AG04450 (cell line): Measurements from ENCODE around the gene NKRF. TPM values are rescaled to one million over a fixed set of nuclear protein-coding genes. Genes with fewer than 3 reads are reported as not detected.
"Not testable (repeated sequence)": the region's sequence is repeated elsewhere in the genome, so short reads cannot be mapped to it uniquely, and the experiment has no call there.

Experiments used
- CTCF ChIA-PET: fragments of 300-600, 350-600 bp; formaldehyde crosslinking; extraction: SDS; loops from one replicate; lab custom pipeline; 2022; ENCODE audit warnings: antibody characterized with exemption, inconsistent platforms; lab: Charles Lee
- POLR2A ChIA-PET: fragments of 350-600 bp; formaldehyde crosslinking; extraction: SDS; loops from one replicate; lab custom pipeline; 2021; ENCODE audit warnings: antibody characterized with exemption, inconsistent platforms; lab: Yijun Ruan, JAX
- DNase-seq: peaks from one replicate; pipeline ENCODE4 v3.0.0-alpha.2; 2011; ENCODE audit warnings: low read depth, low spot score
- H3K27ac ChIP-seq: one replicate; pipeline ENCODE4 v1.5.1; 2012; ENCODE audit warnings: low read depth, low read length, control low read depth
- H3K27me3 ChIP-seq: one replicate; pipeline ENCODE4 v1.6.0; 2012; ENCODE audit warnings: low read length; ENCODE audit not compliant: control insufficient read depth, insufficient read depth
- H3K4me3 ChIP-seq: 2 replicates; pipeline ENCODE4 v1.5.1; 2011; ENCODE audit warnings: mild to moderate bottlenecking, low read depth, low read length, control low read depth
- H3K9me3 ChIP-seq: 2 replicates; pipeline ENCODE4 v1.5.1; 2012; ENCODE audit warnings: low read length; ENCODE audit not compliant: control insufficient read depth, insufficient read depth
- CTCF ChIP-seq: IDR thresholded peaks from 2 replicates; pipeline ENCODE4 v1.5.1; 2011; ENCODE audit warnings: low read depth, low read length, control low read depth, inconsistent platforms
- polyA plus RNA-seq: library from polyadenylated mRNA; depleted of rRNA; stranded (reverse); fragments of >200 nt; gene quantifications from 2 replicates; pipeline ENCODE4 v1.2.3, GENCODE V29; 2011

NKRF gene
- polyA plus RNA-seq, 1 experiment, result 6.4 TPM

GRCh38 chrX:119638725-119639471, 32.7 kb upstream of the NKRF start:
- no peaks in the 10 kb centered on the region for H3K27me3 ChIP-seq
- ChIA-PET POLR2A (no interaction called here), CTCF (no interaction called here)
- H3K27ac ChIP-seq, result no peak overlapping the region
- no peak overlapping the region for H3K4me3 ChIP-seq
- DNase-seq, result no peak
- H3K9me3 ChIP-seq, result no peaks in the 10 kb centered on the region
- no peak for TF ChIP-seq CTCF

- CTCF ChIA-PET, result not testable (repeated sequence)
Observed at GRCh38 chrX:119637421-119637820, 31.2 kb upstream of the NKRF start.

GRCh38 chrX:119636419-119636818, 30.2 kb upstream of the NKRF start:
- Histone ChIP-seq H3K9me3 (no peaks in the 10 kb centered on the region), H3K27ac (no peak overlapping the region), H3K27me3 (no peaks in the 10 kb centered on the region), H3K4me3 (no peak overlapping the region)
- TF ChIP-seq CTCF, result no peak
- no peak for DNase-seq
- CTCF ChIA-PET, result no interaction called here
- POLR2A ChIA-PET, result no interaction called here

More at GRCh38 chrX:119637421-119637820, 31.2 kb upstream of the NKRF start:
- DNase-seq, H3K4me3 ChIP-seq, POLR2A ChIA-PET, H3K9me3 ChIP-seq, H3K27ac ChIP-seq, H3K27me3 ChIP-seq: not testable (repeated sequence)

- H3K4me3 ChIP-seq, result no peak overlapping the region
- CTCF ChIA-PET, result no interaction called here
- H3K9me3 ChIP-seq, result no peaks in the 10 kb centered on the region
- TF ChIP-seq CTCF, result no peak
- no peak overlapping the region for H3K27ac ChIP-seq
- no peak for DNase-seq
- POLR2A ChIA-PET, result no interaction called here
- H3K27me3 ChIP-seq, result no peaks in the 10 kb centered on the region
Observed at GRCh38 chrX:119635799-119636198, 29.6 kb upstream of the NKRF start.

GRCh38 chrX:119635179-119635578, 29.0 kb upstream of the NKRF start:
- POLR2A ChIA-PET, result no interaction called here

More at GRCh38 chrX:119635179-119635578, 29.0 kb upstream of the NKRF start:
- no peak for TF ChIP-seq CTCF
- CTCF ChIA-PET, result no interaction called here
- no peak for DNase-seq
- H3K27ac ChIP-seq, result no peak overlapping the region
- no peak overlapping the region for H3K4me3 ChIP-seq
- no peaks in the 10 kb centered on the region for H3K27me3 ChIP-seq
- H3K9me3 ChIP-seq, result no peaks in the 10 kb centered on the region
